ENCODE data around the gene PM20D2. TPM values are rescaled to one million over a fixed set of nuclear protein-coding genes. Genes with fewer than 3 reads are reported as not detected.
"Not testable (repeated sequence)": the region's sequence is repeated elsewhere in the genome, so short reads cannot be mapped to it uniquely, and the experiment has no call there.

Gene PM20D2
- 13.3 TPM for total RNA-seq
- long read RNA-seq, full-length matches to known transcripts: 1 of 6 reads
- long read RNA-seq, partial matches to known transcripts: 3 of 6 reads
- long read RNA-seq, other reads (novel, unspliced or antisense): 2 of 6 reads

- ATAC-seq (peak; percentile 94), DNase-seq (ENCODE audit: missing footprints) (peak; percentile 86)
- intact Hi-C loops (cut with DNase I): loop anchor here (5.0 kb wide), 1 partner anchor 64 kb away; the partner anchor contains the start of gene PNRC1
These were observed at the start of gene PM20D2 for GRCh38 chr6:89145956-89146717. PM20D2 (plus strand) TSS chr6:89146055; CDS start chr6:89146145, 90 bp downstream.

GRCh38 chr6:89098461-89098860 lies 47.4 kb upstream of the PM20D2 start:
- intact Hi-C loops (cut with DNase I): no loop called here
- no peak for DNase-seq (ENCODE audit: missing footprints)
- ATAC-seq: no peak

GRCh38 chr6:89100114-89100513 lies 45.7 kb upstream of the PM20D2 start:
- no peak for DNase-seq (ENCODE audit: missing footprints)
- intact Hi-C loops (cut with DNase I): no loop called here
- ATAC-seq: no peak

GRCh38 chr6:89110284-89110683 lies 35.6 kb upstream of the PM20D2 start:
- DNase-seq (ENCODE audit: missing footprints) (no peak), ATAC-seq (no peak)
- intact Hi-C loops (cut with DNase I): loop anchor here (10.0 kb wide), 1 partner anchor 245 kb away; the partner anchor contains the start of gene UBE2J1

GRCh38 chr6:89111933-89112332 lies 33.9 kb upstream of the PM20D2 start:
- intact Hi-C loops (cut with DNase I): loop anchor here (10.0 kb wide), 1 partner anchor 243 kb away; the partner anchor contains the start of gene UBE2J1
- DNase-seq (ENCODE audit: missing footprints): no peak
- no peak for ATAC-seq

GRCh38 chr6:89116702-89117101 lies 29.2 kb upstream of the PM20D2 start:
- intact Hi-C loops (cut with DNase I): loop anchor here (5.0 to 10.0 kb wide), 2 partner anchors 134 to 238 kb away; partner anchors contain the start of gene UBE2J1
- ATAC-seq (no peak), DNase-seq (ENCODE audit: missing footprints) (no peak)

GRCh38 chr6:89117211-89118108 lies 28.4 kb upstream of the PM20D2 start, which contains the start of gene SRSF12:
SRSF12 (minus strand) TSS chr6:89118071; CDS start chr6:89117887, 184 bp downstream.
- peak; percentile 85 for DNase-seq (ENCODE audit: missing footprints)
- intact Hi-C loops (cut with DNase I): loop anchor here (5.0 to 10.0 kb wide), 2 partner anchors 135 to 237 kb away; partner anchors contain the start of gene UBE2J1
- ATAC-seq: peak; percentile 82

- intact Hi-C loops (cut with DNase I): loop anchor here (5.0 to 10.0 kb wide), 2 partner anchors 137 to 236 kb away; partner anchors contain the start of gene UBE2J1
- DNase-seq (ENCODE audit: missing footprints) (no peak), ATAC-seq (no peak)
These were observed 26.9 kb upstream of the PM20D2 start for GRCh38 chr6:89118931-89119330.

- ATAC-seq: no peak
- intact Hi-C loops (cut with DNase I): no loop called here
- no peak for DNase-seq (ENCODE audit: missing footprints)
These were observed 25.5 kb upstream of the PM20D2 start for GRCh38 chr6:89120371-89120770.

- DNase-seq (ENCODE audit: missing footprints) (no peak), ATAC-seq (no peak)
- intact Hi-C loops (cut with DNase I): loop anchor here (2.0 kb wide), 1 partner anchor 121 kb away; no protein-coding TSS in a partner anchor
These were observed 23.9 kb upstream of the PM20D2 start for GRCh38 chr6:89121934-89122333.

- ATAC-seq (peak; percentile 48), DNase-seq (ENCODE audit: missing footprints) (no peak)
- intact Hi-C loops (cut with DNase I): loop anchor here (2.0 kb wide), 1 partner anchor 120 kb away; no protein-coding TSS in a partner anchor
These were observed 23.2 kb upstream of the PM20D2 start for GRCh38 chr6:89122625-89123024.

GRCh38 chr6:89128256-89128671 lies 17.6 kb upstream of the PM20D2 start:
- intact Hi-C loops (cut with DNase I); DNase-seq (ENCODE audit: missing footprints); ATAC-seq: not testable (repeated sequence)

- intact Hi-C loops (cut with DNase I): no loop called here
- ATAC-seq: no peak
- DNase-seq (ENCODE audit: missing footprints): no peak
These were observed 14.3 kb upstream of the PM20D2 start for GRCh38 chr6:89131599-89131998.

GRCh38 chr6:89132057-89132456 lies 13.8 kb upstream of the PM20D2 start:
- no peak for DNase-seq (ENCODE audit: missing footprints)
- intact Hi-C loops (cut with DNase I): no loop called here
- ATAC-seq: no peak

GRCh38 chr6:89133981-89134380 lies 11.9 kb upstream of the PM20D2 start:
- no peak for ATAC-seq
- no peak for DNase-seq (ENCODE audit: missing footprints)
- intact Hi-C loops (cut with DNase I): no loop called here

- ATAC-seq (no peak), DNase-seq (ENCODE audit: missing footprints) (no peak)
- intact Hi-C loops (cut with DNase I): no loop called here
These were observed 11.1 kb upstream of the PM20D2 start for GRCh38 chr6:89134723-89135122.

- intact Hi-C loops (cut with DNase I): no loop called here
- no peak for DNase-seq (ENCODE audit: missing footprints)
- ATAC-seq: no peak
These were observed 7.7 kb upstream of the PM20D2 start for GRCh38 chr6:89138173-89138572.

- DNase-seq (ENCODE audit: missing footprints): no peak
- no peak for ATAC-seq
- intact Hi-C loops (cut with DNase I): no loop called here
These were observed 6.1 kb upstream of the PM20D2 start for GRCh38 chr6:89139509-89140346.

All from Right ventricle myocardium inferior (tissue), 1 donor.